Aorta (tissue), 5 donors: ENCODE measurements around the gene PLD6. TPM values are rescaled to one million over a fixed set of nuclear protein-coding genes. Genes with fewer than 3 reads are reported as not detected.
"Not testable (repeated sequence)": the region's sequence is repeated elsewhere in the genome, so short reads cannot be mapped to it uniquely, and the experiment has no call there.

Source experiments
- ATAC-seq: fragments of 200-7000 bp; cut with Tn5 transposase; one replicate; pipeline ENCODE4 v1.9.1; 2022; ENCODE audit warnings: moderate library complexity; ENCODE audit not compliant: low FRiP score
- DNase-seq, 2 donors: peaks; one replicate each; pipeline ENCODE4 v3.0.0-alpha.2; 2020
- H3K27ac ChIP-seq, 2 donors: one replicate each; pipeline ENCODE4 v1.5.1; 2013; ENCODE audit warnings: low read length in 2 of 2, mild to moderate bottlenecking in 2 of 2, moderate library complexity in 2 of 2, control low read depth in 1 of 2, inconsistent platforms in 1 of 2, low read depth in 1 of 2
- H3K27me3 ChIP-seq, 2 donors: one replicate each; pipeline ENCODE4 v1.6.1; 2013; ENCODE audit warnings: control low read depth in 1 of 2, low read length in 1 of 2, mild to moderate bottlenecking in 1 of 2, moderate library complexity in 1 of 2; ENCODE audit not compliant: insufficient read depth in 2 of 2, control insufficient read depth in 1 of 2
- H3K36me3 ChIP-seq, 2 donors: one replicate each; pipeline ENCODE4 v1.6.1; 2013; ENCODE audit warnings: control low read depth in 1 of 2, low read length in 1 of 2, mild to moderate bottlenecking in 1 of 2; ENCODE audit not compliant: insufficient read depth in 2 of 2, control insufficient read depth in 1 of 2
- H3K4me1 ChIP-seq, 2 donors: one replicate each; pipeline ENCODE4 v1.6.1; 2013; ENCODE audit warnings: low read length in 2 of 2, control low read depth in 1 of 2, mild to moderate bottlenecking in 1 of 2, moderate library complexity in 1 of 2; ENCODE audit not compliant: insufficient read depth in 2 of 2, control insufficient read depth in 1 of 2
- H3K4me3 ChIP-seq, 2 donors: one replicate each; pipeline ENCODE4 v1.5.1; 2013; ENCODE audit warnings: low read length in 2 of 2, control low read depth in 1 of 2, mild to moderate bottlenecking in 1 of 2
- H3K9me3 ChIP-seq: one replicate; pipeline ENCODE4 v1.6.1; 2013; ENCODE audit warnings: mild to moderate bottlenecking, low read length; ENCODE audit not compliant: control insufficient read depth
- WGBS, 2 donors: extraction: QIAGEN DNeasy Blood & Tissue Kit; methylation state at CpG; one replicate each; pipeline ENCODE4 v1.1.7; 2013; 5-methylcytosine and 5-hydroxymethylcytosine counted together
- intact Hi-C, 2 donors: fragments of 100-400 bp; cut with DNase I; formaldehyde crosslinking; loops; one replicate each; pipeline versions ENCODE4 v1.14.2 to v1.15.0; 2022
- polyA plus RNA-seq, 2 donors: library from polyadenylated mRNA; stranded (reverse); fragments of 200-250 nt; gene quantifications; one replicate each; pipeline ENCODE4 v1.2.3, GENCODE V29; 2013
- total RNA-seq, 2 donors: library from RNA; stranded (reverse); fragmentation: NEBNext Ultra II Directional; extraction: Animal tissue kit (Norgen Biotek cat#: 25700); gene quantifications; one replicate each; pipeline ENCODE4 v1.2.1, GENCODE V29; 2021
- donor health status: healthy with polysubstance abuse.
- donor health status: Bipolar disorder and iron deficiency.
- donor health status: DM: no; HTN: no; CAD: no.
- donor health status: DM: no; HTN: no; CAD: no.
- donor health status: DM: yes; HTN: yes; CAD: no.

Gene PLD6
- total and polyA plus RNA-seq, 4 donors: 0.13 to 2.1 (median 1.5) TPM

GRCh38 chr17:17186551-17187505 lies 19.3 kb downstream of the PLD6 start:
- Histone ChIP-seq H3K4me1 (peaks cover 3 to 11% of the 10 kb centered on the region in 2 donors), H3K27me3 (no peaks in the 10 kb centered on the region), H3K9me3 (no peaks in the 10 kb centered on the region), H3K4me3 (no peak overlapping the region), H3K36me3 (peaks cover 0 to 5% of the 10 kb centered on the region in 2 donors), H3K27ac (no peak overlapping the region)
- no peak for DNase-seq
- no peak for ATAC-seq
- 61 to 64% methylated on average over 14 of the region's 14 CpGs for WGBS, 2 donors
- intact Hi-C loops: no loop called here

GRCh38 chr17:17186051-17186450 lies 20.1 kb downstream of the PLD6 start:
- Histone ChIP-seq H3K27ac (no peak overlapping the region), H3K4me3 (no peak overlapping the region), H3K4me1 (peaks cover 3 to 11% of the 10 kb centered on the region in 2 donors), H3K27me3 (no peaks in the 10 kb centered on the region), H3K9me3 (no peaks in the 10 kb centered on the region), H3K36me3 (peaks cover 0 to 5% of the 10 kb centered on the region in 2 donors)
- ATAC-seq (no peak), DNase-seq (no peak)
- intact Hi-C loops: no loop called here
- 55 to 56% methylated on average over 3 of the region's 3 CpGs for WGBS, 2 donors

GRCh38 chr17:17184985-17185757 lies 21.0 kb downstream of the PLD6 start:
- 84% methylated on average over 13 of the region's 13 CpGs for WGBS, 2 donors
- H3K27ac ChIP-seq, H3K4me3 ChIP-seq, DNase-seq, H3K4me1 ChIP-seq, intact Hi-C loops, H3K9me3 ChIP-seq, H3K36me3 ChIP-seq, ATAC-seq, H3K27me3 ChIP-seq: not testable (repeated sequence)

- Histone ChIP-seq H3K36me3 (peaks cover 0 to 7% of the 10 kb centered on the region in 2 donors), H3K27ac (no peak overlapping the region), H3K4me1 (no peaks in the 10 kb centered on the region), H3K27me3 (no peaks in the 10 kb centered on the region), H3K4me3 (no peak overlapping the region), H3K9me3 (no peaks in the 10 kb centered on the region)
- ATAC-seq (no peak), DNase-seq (no peak)
- WGBS, 2 donors: 85 to 91% methylated on average over 4 of the region's 4 CpGs
- intact Hi-C loops: no loop called here
Observed at GRCh38 chr17:17183744-17184143, 22.4 kb downstream of the PLD6 start.

GRCh38 chr17:17182598-17183136 lies 23.5 kb downstream of the PLD6 start:
- Histone ChIP-seq H3K36me3 (peaks cover 0 to 4% of the 10 kb centered on the region in 2 donors), H3K9me3 (no peaks in the 10 kb centered on the region), H3K4me3 (no peak overlapping the region), H3K4me1 (no peaks in the 10 kb centered on the region), H3K27me3 (no peaks in the 10 kb centered on the region), H3K27ac (no peak overlapping the region)
- ATAC-seq (no peak), DNase-seq (no peak)
- intact Hi-C loops: no loop called here
- WGBS, 2 donors: 81 to 88% methylated on average over 6 of the region's 6 CpGs

GRCh38 chr17:17181666-17182597 lies 24.2 kb downstream of the PLD6 start:
- H3K9me3 ChIP-seq: no peaks in the 10 kb centered on the region
- no peak overlapping the region for H3K27ac ChIP-seq
- H3K27me3 ChIP-seq: no peaks in the 10 kb centered on the region
- peaks cover 0 to 4% of the 10 kb centered on the region in 2 donors for H3K36me3 ChIP-seq
- DNase-seq (no peak), ATAC-seq (no peak)
- H3K4me1 ChIP-seq: no peaks in the 10 kb centered on the region
- no peak overlapping the region for H3K4me3 ChIP-seq
- intact Hi-C loops: no loop called here
- WGBS, 2 donors: 28 to 39% methylated on average over 15 of the region's 15 CpGs

- DNase-seq (no peak), ATAC-seq (no peak)
- H3K27me3 ChIP-seq: no peaks in the 10 kb centered on the region
- no peak overlapping the region for H3K27ac ChIP-seq
- intact Hi-C loops: no loop called here
- no peak overlapping the region for H3K4me3 ChIP-seq
- no peaks in the 10 kb centered on the region for H3K4me1 ChIP-seq
- peaks cover 0 to 4% of the 10 kb centered on the region in 2 donors for H3K36me3 ChIP-seq
- H3K9me3 ChIP-seq: no peaks in the 10 kb centered on the region
- 55% methylated on average over 13 of the region's 13 CpGs for WGBS, 2 donors
Observed at GRCh38 chr17:17180741-17181525, 25.2 kb downstream of the PLD6 start.
